ENCODE data around the gene KITLG.

- TF ChIP-seq, protein P1, sequence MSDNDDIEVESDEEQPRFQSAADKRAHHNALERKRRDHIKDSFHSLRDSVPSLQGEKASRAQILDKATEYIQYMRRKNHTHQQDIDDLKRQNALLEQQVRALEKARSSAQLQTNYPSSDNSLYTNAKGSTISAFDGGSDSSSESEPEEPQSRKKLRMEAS (IDR thresholded peaks at IDR 0.05), result no peak
- TF ChIP-seq CEBPB (IDR thresholded peaks at IDR 0.05) (no peak), TAF1 (IDR thresholded peaks at IDR 0.05; ENCODE audit: low read depth) (no peak), NFIC (IDR thresholded peaks at IDR 0.05) (no peak), CREB1 (IDR thresholded peaks at IDR 0.05; ENCODE audit: low read depth) (no peak), YY1 (IDR thresholded peaks at IDR 0.05; ENCODE audit: low read depth) (no peak), EP300 (IDR thresholded peaks at IDR 0.05; ENCODE audit: borderline replicate concordance) (no peak), REST (IDR thresholded peaks at IDR 0.05; ENCODE audit: low read depth) (no peak), USF1 (IDR thresholded peaks at IDR 0.05) (no peak), FOXM1 (IDR thresholded peaks at IDR 0.05; ENCODE audit: borderline replicate concordance, low read depth) (no peak), RAD21 (IDR thresholded peaks at IDR 0.05; ENCODE audit: low read depth) (no peak), EGR1 (IDR thresholded peaks at IDR 0.05) (no peak), TEAD4 (IDR thresholded peaks at IDR 0.05) (no peak), TCF12 (IDR thresholded peaks at IDR 0.05; ENCODE audit: low read depth) (no peak)
Observed at GRCh38 chr12:88509347-88509746, 70.9 kb downstream of the KITLG start.

All from Ishikawa (cell line).